Esophagus (tissue), 2 donors: ENCODE measurements around the gene TM7SF3. TPM values are rescaled to one million over a fixed set of nuclear protein-coding genes. Genes with fewer than 3 reads are reported as not detected.
A peak's percentile ranks its signal among the peaks of the same experiment; 100 is the strongest.

ENCODE experiments used
- H3K27ac ChIP-seq, 2 donors: one replicate each; pipeline ENCODE4 v1.5.1; 2013; ENCODE audit warnings: low read depth in 2 of 2, mild to moderate bottlenecking in 2 of 2, inconsistent platforms in 1 of 2, low read length in 1 of 2, moderate library complexity in 1 of 2
- H3K27me3 ChIP-seq, 2 donors: one replicate each; pipeline ENCODE4 v1.6.1; 2013; ENCODE audit warnings: low read length in 2 of 2, control low read depth in 1 of 2, mild to moderate bottlenecking in 1 of 2; ENCODE audit not compliant: insufficient read depth in 2 of 2, control insufficient read depth in 1 of 2
- H3K36me3 ChIP-seq, 2 donors: one replicate each; pipeline ENCODE4 v1.6.1; 2013; ENCODE audit warnings: low read length in 1 of 2; ENCODE audit not compliant: control insufficient read depth in 2 of 2, insufficient read depth in 2 of 2
- H3K4me1 ChIP-seq, 2 donors: one replicate each; pipeline ENCODE4 v1.6.1; 2013; ENCODE audit warnings: low read length in 1 of 2; ENCODE audit not compliant: control insufficient read depth in 2 of 2, insufficient read depth in 2 of 2
- H3K4me3 ChIP-seq, 2 donors: one replicate each; pipeline ENCODE4 v1.5.1; 2013; ENCODE audit warnings: low read length in 2 of 2, mild to moderate bottlenecking in 2 of 2, low read depth in 1 of 2, moderate library complexity in 1 of 2
- H3K9me3 ChIP-seq, 2 donors: one replicate each; pipeline ENCODE4 v1.6.1; 2013; ENCODE audit warnings: mild to moderate bottlenecking in 2 of 2, low read depth in 1 of 2, low read length in 1 of 2, moderate library complexity in 1 of 2; ENCODE audit not compliant: control insufficient read depth in 2 of 2, insufficient read depth in 1 of 2
- WGBS, 2 donors: extraction: QIAGEN DNeasy Blood & Tissue Kit; methylation state at CpG; one replicate each; pipeline ENCODE4 v1.1.7; 2013; 5-methylcytosine and 5-hydroxymethylcytosine counted together
- polyA plus RNA-seq, 2 donors: library from polyadenylated mRNA; stranded (reverse); fragments of 200-250 nt; gene quantifications; one replicate each; pipeline ENCODE4 v1.2.3, GENCODE V29; 2013
- donor health status: healthy with polysubstance abuse.
- donor health status: Bipolar disorder and iron deficiency.

TM7SF3 gene
- 10 to 100 TPM; 15.9 to 43.3 TPM for polyA plus RNA-seq

- Histone ChIP-seq H3K4me1 (peaks cover 0 to 2% of the 10 kb centered on the region in 2 donors), H3K27ac (peak within 1 kb of the TSS; percentile 90 to 95), H3K4me3 (peak within 1 kb of the TSS; percentile 74 to 83), H3K27me3 (no peaks in the 10 kb centered on the region), H3K36me3 (no peaks in the 10 kb centered on the region), H3K9me3 (no peaks in the 10 kb centered on the region)
- 0 to 1% methylated on average over 71 of the region's 71 CpGs for WGBS, 2 donors
These were observed at the start of gene TM7SF3 for GRCh38 chr12:27014085-27014858. Gene TM7SF3 (minus strand): TSS chr12:27014384. CDS start chr12:27014168, 216 bp downstream.

- Histone ChIP-seq H3K4me1 (no peaks in the 10 kb centered on the region), H3K36me3 (no peaks in the 10 kb centered on the region), H3K27ac (no peak overlapping the region), H3K27me3 (no peaks in the 10 kb centered on the region), H3K4me3 (no peak overlapping the region), H3K9me3 (no peaks in the 10 kb centered on the region)
These were observed 49.2 kb upstream of the TM7SF3 start for GRCh38 chr12:27063250-27063851.

- Histone ChIP-seq H3K27me3 (no peaks in the 10 kb centered on the region), H3K4me3 (no peak overlapping the region), H3K36me3 (no peaks in the 10 kb centered on the region), H3K27ac (no peak overlapping the region), H3K4me1 (no peaks in the 10 kb centered on the region), H3K9me3 (no peaks in the 10 kb centered on the region)
- 80 to 84% methylated on average over 3 of the region's 3 CpGs for WGBS, 2 donors
These were observed 47.1 kb upstream of the TM7SF3 start for GRCh38 chr12:27061317-27061716.

- WGBS, 2 donors, result 80 to 82% methylated on average over 2 of the region's 2 CpGs
- no peaks in the 10 kb centered on the region for H3K27me3 ChIP-seq
- no peaks in the 10 kb centered on the region for H3K36me3 ChIP-seq
- H3K4me1 ChIP-seq, result no peaks in the 10 kb centered on the region
- no peak overlapping the region for H3K4me3 ChIP-seq
- no peak overlapping the region for H3K27ac ChIP-seq
- H3K9me3 ChIP-seq, result no peaks in the 10 kb centered on the region
These were observed 46.6 kb upstream of the TM7SF3 start for GRCh38 chr12:27060740-27061139.

GRCh38 chr12:27057543-27057942 is 43.4 kb upstream of the TM7SF3 start:
- 46% methylated on average over 3 of the region's 3 CpGs for WGBS, 2 donors
- Histone ChIP-seq H3K4me3 (no peak overlapping the region), H3K27me3 (no peaks in the 10 kb centered on the region), H3K27ac (no peak overlapping the region), H3K9me3 (no peaks in the 10 kb centered on the region), H3K4me1 (no peaks in the 10 kb centered on the region), H3K36me3 (no peaks in the 10 kb centered on the region)

GRCh38 chr12:27055966-27056365 is 41.8 kb upstream of the TM7SF3 start:
- Histone ChIP-seq H3K27ac (no peak overlapping the region), H3K4me1 (no peaks in the 10 kb centered on the region), H3K4me3 (no peak overlapping the region), H3K27me3 (no peaks in the 10 kb centered on the region), H3K36me3 (no peaks in the 10 kb centered on the region), H3K9me3 (no peaks in the 10 kb centered on the region)
- WGBS, 2 donors, result 91 to 92% methylated on average over 7 of the region's 7 CpGs

GRCh38 chr12:27052742-27053141 is 38.6 kb upstream of the TM7SF3 start:
- no peaks in the 10 kb centered on the region for H3K27me3 ChIP-seq
- H3K36me3 ChIP-seq, result no peaks in the 10 kb centered on the region
- no peak overlapping the region for H3K4me3 ChIP-seq
- H3K27ac ChIP-seq, result no peak overlapping the region
- H3K9me3 ChIP-seq, result no peaks in the 10 kb centered on the region
- H3K4me1 ChIP-seq, result no peaks in the 10 kb centered on the region
- WGBS, 2 donors, result 82 to 89% methylated on average over 3 of the region's 3 CpGs

GRCh38 chr12:27052176-27052575 is 38.0 kb upstream of the TM7SF3 start:
- Histone ChIP-seq H3K36me3 (no peaks in the 10 kb centered on the region), H3K27ac (peak overlapping the region; percentile 72), H3K9me3 (no peaks in the 10 kb centered on the region), H3K27me3 (no peaks in the 10 kb centered on the region), H3K4me3 (no peak overlapping the region), H3K4me1 (no peaks in the 10 kb centered on the region)
- 60 to 66% methylated on average over 1 of the region's 1 CpG for WGBS, 2 donors

GRCh38 chr12:27048822-27049752 is 34.9 kb upstream of the TM7SF3 start:
- WGBS, 2 donors, result 48 to 57% methylated on average over 4 of the region's 4 CpGs
- Histone ChIP-seq H3K4me3 (no peak overlapping the region), H3K9me3 (no peaks in the 10 kb centered on the region), H3K4me1 (no peaks in the 10 kb centered on the region), H3K27ac (peak overlapping the region in 1 of 2 donors; percentile 47), H3K36me3 (no peaks in the 10 kb centered on the region), H3K27me3 (no peaks in the 10 kb centered on the region)
